Activated CD8-positive, alpha-beta T cell treated with anti-CD3 and anti-CD28 coated beads, Interleukin-2, amount 10 ng/mL, durations not matched to agents 7 days and 5 days (primary cell): Measurements from ENCODE around the gene MPC1L. TPM values are rescaled to one million over a fixed set of nuclear protein-coding genes. Genes with fewer than 3 reads are reported as not detected.

Experiments used
- ATAC-seq: fragments of 150-1000 bp; cut with Tn5 transposase; one replicate; pipeline ENCODE4 v1.10.0; 2021; ENCODE audit warnings: moderate library complexity
- CTCF ChIA-PET: fragments of 350-600 bp; sonication (Branson Sonifier 250); formaldehyde crosslinking; loops from one replicate; lab custom pipeline; 2021; ENCODE audit warnings: antibody characterized with exemption; lab: Charles Lee
- POLR2A ChIA-PET: fragments of 350-600 bp; sonication (Branson Sonifier 250); formaldehyde crosslinking; loops from one replicate; lab custom pipeline; 2021; ENCODE audit warnings: antibody characterized with exemption; lab: Charles Lee
- DNase-seq: peaks from one replicate; pipeline ENCODE4 v3.0.0-alpha.2; 2020
- H3K27ac Mint-ChIP-seq: one replicate; pipeline ENCODE4 v1.8.0; 2021; ENCODE audit warnings: mild to moderate bottlenecking, mixed read lengths
- H3K27me3 Mint-ChIP-seq: one replicate; pipeline ENCODE4 v1.8.0; 2021; ENCODE audit warnings: low read depth, mixed read lengths
- H3K36me3 Mint-ChIP-seq: one replicate; pipeline ENCODE4 v1.8.0; 2021; ENCODE audit warnings: low read depth, mixed read lengths
- H3K4me1 Mint-ChIP-seq: one replicate; pipeline ENCODE4 v1.8.0; 2021; ENCODE audit warnings: low read depth, mixed read lengths
- H3K4me3 Mint-ChIP-seq: one replicate; pipeline ENCODE4 v1.8.0; 2021; ENCODE audit warnings: mild to moderate bottlenecking, mixed read lengths
- H3K9me3 Mint-ChIP-seq: one replicate; pipeline ENCODE4 v1.8.0; 2022; ENCODE audit warnings: mixed read lengths; ENCODE audit not compliant: insufficient read depth
- total RNA-seq, 2 experiments: library from RNA; stranded (reverse); gene quantifications; one replicate each; pipeline ENCODE4 v1.2.3, GENCODE V29; 2021

The MPC1L gene
- total RNA-seq, 2 experiments from 2014 or later, result not detected

GRCh38 chrX:40637687-40638086 is 14.5 kb downstream of the MPC1L start:
- no peak for DNase-seq
- ChIA-PET POLR2A (no interaction called here), CTCF (no interaction called here)
- no peak for ATAC-seq
- H3K4me1 Mint-ChIP-seq, result peaks cover 9% of the 10 kb centered on the region
- H3K36me3 Mint-ChIP-seq, result peaks cover 52% of the 10 kb centered on the region
- no peak overlapping the region for H3K4me3 Mint-ChIP-seq
- no peaks in the 10 kb centered on the region for H3K27me3 Mint-ChIP-seq
- no peak overlapping the region for H3K27ac Mint-ChIP-seq
- H3K9me3 Mint-ChIP-seq, result no peaks in the 10 kb centered on the region

- peaks cover 21% of the 10 kb centered on the region for H3K4me1 Mint-ChIP-seq
- H3K9me3 Mint-ChIP-seq, result no peaks in the 10 kb centered on the region
- peak overlapping the region; percentile 75 for H3K27ac Mint-ChIP-seq
- peak overlapping the region; percentile 85 for H3K4me3 Mint-ChIP-seq
- no peak for ATAC-seq
- no peaks in the 10 kb centered on the region for H3K27me3 Mint-ChIP-seq
- no peak for DNase-seq
- peaks cover 36% of the 10 kb centered on the region for H3K36me3 Mint-ChIP-seq
- ChIA-PET POLR2A (interaction anchor here (1.5 kb wide), 1 partner anchor 63 kb away, joined by 6 read pairs; the partner anchor contains the start of gene ATP6AP2), CTCF (interaction anchor here (1.7 to 2.1 kb wide), 2 partner anchors 99 to 150 kb away, joined by 4 to 11 read pairs; no protein-coding TSS in a partner anchor)
Observed at GRCh38 chrX:40644176-40644575, 20.9 kb downstream of the MPC1L start.

- Mint-ChIP-seq H3K4me1 (peaks cover 21% of the 10 kb centered on the region), H3K9me3 (no peaks in the 10 kb centered on the region), H3K36me3 (peaks cover 34% of the 10 kb centered on the region), H3K27me3 (no peaks in the 10 kb centered on the region), H3K27ac (peak overlapping the region; percentile 93), H3K4me3 (peak overlapping the region; percentile 85)
- ATAC-seq (peak; percentile 57), DNase-seq (peak; percentile 66)
- POLR2A ChIA-PET, result no interaction called here
- CTCF ChIA-PET, result interaction anchor here (1.7 to 3.8 kb wide), 2 partner anchors 101 to 150 kb away, joined by 4 to 20 read pairs; no protein-coding TSS in a partner anchor
Observed at GRCh38 chrX:40644821-40645358, 21.7 kb downstream of the MPC1L start.

- H3K4me1 Mint-ChIP-seq, result peaks cover 21% of the 10 kb centered on the region
- no peaks in the 10 kb centered on the region for H3K27me3 Mint-ChIP-seq
- peak overlapping the region; percentile 96 for H3K27ac Mint-ChIP-seq
- POLR2A ChIA-PET, result interaction anchor here (0.5 to 1.5 kb wide), 2 partner anchors 65 to 444 kb away, joined by 3 to 6 read pairs; no protein-coding TSS in a partner anchor
- ATAC-seq (peak; percentile 27), DNase-seq (peak; percentile 50)
- CTCF ChIA-PET, result interaction anchor here (1.1 to 3.8 kb wide), 3 partner anchors 88 to 147 kb away, joined by 3 to 20 read pairs (median 6); partner anchors contain the start of gene MED14
- H3K4me3 Mint-ChIP-seq, result peak overlapping the region; percentile 94
- no peaks in the 10 kb centered on the region for H3K9me3 Mint-ChIP-seq
- peaks cover 35% of the 10 kb centered on the region for H3K36me3 Mint-ChIP-seq
Observed at GRCh38 chrX:40646489-40647306, 23.5 kb downstream of the MPC1L start.

- ChIA-PET POLR2A (interaction anchor here (1.5 kb wide), 1 partner anchor 438 kb away, joined by 4 read pairs; the partner anchor contains the start of gene USP9X), CTCF (interaction anchor here (1.1 to 3.8 kb wide), 5 partner anchors 88 to 467 kb away, joined by 3 to 20 read pairs (median 4); partner anchors contain the start of gene MED14)
- H3K4me3 Mint-ChIP-seq, result peak within 1 kb of the TSS; percentile 94
- H3K36me3 Mint-ChIP-seq, result peaks cover 27% of the 10 kb centered on the region
- H3K4me1 Mint-ChIP-seq, result peaks cover 12% of the 10 kb centered on the region
- H3K27ac Mint-ChIP-seq, result peak within 1 kb of the TSS; percentile 96
- H3K27me3 Mint-ChIP-seq, result no peaks in the 10 kb centered on the region
- H3K9me3 Mint-ChIP-seq, result no peaks in the 10 kb centered on the region
- DNase-seq, result peak; percentile 92
- ATAC-seq, result peak; percentile 81
Observed at GRCh38 chrX:40647307-40648197, 24.3 kb downstream of the MPC1L start, which contains the start of gene CXorf38. Gene CXorf38 (minus strand): TSS chrX:40647561. CDS start chrX:40647520, 41 bp downstream.

GRCh38 chrX:40651620-40652223 is 28.5 kb downstream of the MPC1L start:
- peaks cover 3% of the 10 kb centered on the region for H3K4me1 Mint-ChIP-seq
- DNase-seq, result peak; percentile 78
- ATAC-seq, result no peak
- CTCF ChIA-PET, result interaction anchor here (0.7 to 4.5 kb wide), 31 partner anchors 9 to 594 kb away, joined by 3 to 64 read pairs (median 4); no protein-coding TSS in a partner anchor
- POLR2A ChIA-PET, result interaction anchor here (0.6 to 1.0 kb wide), 3 partner anchors 84 to 544 kb away, joined by 3 read pairs; partner anchors contain the start of gene MED14
- H3K27me3 Mint-ChIP-seq, result no peaks in the 10 kb centered on the region
- H3K36me3 Mint-ChIP-seq, result peaks cover 19% of the 10 kb centered on the region
- no peaks in the 10 kb centered on the region for H3K9me3 Mint-ChIP-seq
- no peak overlapping the region for H3K27ac Mint-ChIP-seq
- H3K4me3 Mint-ChIP-seq, result no peak overlapping the region

GRCh38 chrX:40652664-40653063 is 29.4 kb downstream of the MPC1L start:
- DNase-seq, result no peak
- CTCF ChIA-PET, result interaction anchor here (1.1 to 4.5 kb wide), 10 partner anchors 9 to 462 kb away, joined by 3 to 64 read pairs (median 5); no protein-coding TSS in a partner anchor
- Mint-ChIP-seq H3K4me1 (peaks cover 2% of the 10 kb centered on the region), H3K27ac (no peak overlapping the region), H3K4me3 (no peak overlapping the region), H3K27me3 (no peaks in the 10 kb centered on the region), H3K9me3 (no peaks in the 10 kb centered on the region), H3K36me3 (peaks cover 17% of the 10 kb centered on the region)
- no peak for ATAC-seq
- POLR2A ChIA-PET, result interaction anchor here (1.5 kb wide), 1 partner anchor 142 kb away, joined by 3 read pairs; no protein-coding TSS in a partner anchor

- DNase-seq (no peak), ATAC-seq (no peak)
- H3K9me3 Mint-ChIP-seq, result no peaks in the 10 kb centered on the region
- ChIA-PET CTCF (interaction anchor here (0.5 to 4.5 kb wide), 3 partner anchors 141 to 462 kb away, joined by 3 to 64 read pairs (median 4); no protein-coding TSS in a partner anchor), POLR2A (interaction anchor here (1.5 kb wide), 1 partner anchor 141 kb away, joined by 3 read pairs; no protein-coding TSS in a partner anchor)
- H3K4me1 Mint-ChIP-seq, result no peaks in the 10 kb centered on the region
- H3K36me3 Mint-ChIP-seq, result peaks cover 17% of the 10 kb centered on the region
- H3K27ac Mint-ChIP-seq, result no peak overlapping the region
- H3K27me3 Mint-ChIP-seq, result no peaks in the 10 kb centered on the region
- no peak overlapping the region for H3K4me3 Mint-ChIP-seq
Observed at GRCh38 chrX:40653535-40653934, 30.3 kb downstream of the MPC1L start.

- no peak overlapping the region for H3K27ac Mint-ChIP-seq
- peaks cover 22% of the 10 kb centered on the region for H3K36me3 Mint-ChIP-seq
- H3K9me3 Mint-ChIP-seq, result no peaks in the 10 kb centered on the region
- ChIA-PET CTCF (no interaction called here), POLR2A (no interaction called here)
- no peak overlapping the region for H3K4me3 Mint-ChIP-seq
- ATAC-seq (no peak), DNase-seq (no peak)
- H3K4me1 Mint-ChIP-seq, result peaks cover 15% of the 10 kb centered on the region
- H3K27me3 Mint-ChIP-seq, result no peaks in the 10 kb centered on the region
Observed at GRCh38 chrX:40660381-40660780, 37.2 kb downstream of the MPC1L start.

GRCh38 chrX:40661489-40661888 is 38.3 kb downstream of the MPC1L start:
- no peak for ATAC-seq
- no peak overlapping the region for H3K4me3 Mint-ChIP-seq
- H3K36me3 Mint-ChIP-seq, result peaks cover 30% of the 10 kb centered on the region
- POLR2A ChIA-PET, result interaction anchor here (0.7 kb wide), 1 partner anchor 26 kb away, joined by 3 read pairs; no protein-coding TSS in a partner anchor
- CTCF ChIA-PET, result interaction anchor here (1.2 kb wide), 1 partner anchor 10 kb away, joined by 5 read pairs; no protein-coding TSS in a partner anchor
- H3K4me1 Mint-ChIP-seq, result peaks cover 15% of the 10 kb centered on the region
- H3K27ac Mint-ChIP-seq, result no peak overlapping the region
- H3K27me3 Mint-ChIP-seq, result no peaks in the 10 kb centered on the region
- no peaks in the 10 kb centered on the region for H3K9me3 Mint-ChIP-seq
- no peak for DNase-seq
